AG04449 (cell line): ENCODE data around the gene SMG6.

Experiments
- CTCF ChIA-PET: fragments of 350-600 bp; formaldehyde crosslinking; extraction: SDS; loops from one replicate; lab custom pipeline; 2021; ENCODE audit warnings: antibody characterized with exemption; lab: Yijun Ruan, JAX
- POLR2A ChIA-PET: fragments of 400-600, 350-600 bp; formaldehyde crosslinking; extraction: SDS; loops from one replicate; lab custom pipeline; 2020; ENCODE audit warnings: antibody characterized with exemption, inconsistent platforms; lab: Yijun Ruan, JAX
- DNase-seq: peaks from one replicate; pipeline ENCODE4 v3.0.0-alpha.2; 2010; ENCODE audit warnings: low read depth, low spot score
- H3K4me3 ChIP-seq: 2 replicates; pipeline ENCODE4 v1.5.1; 2011; ENCODE audit warnings: low read depth, mild to moderate bottlenecking, control low read depth, low read length
- CTCF ChIP-seq: IDR thresholded peaks from one replicate; pipeline ENCODE4 v1.5.1; 2011; ENCODE audit warnings: mild to moderate bottlenecking, moderate library complexity, low read length, control low read depth, inconsistent platforms; ENCODE audit not compliant: insufficient read depth; ENCODE audit errors: missing control alignments

Gene SMG6

GRCh38 chr17:2111691-2112090 is 191.9 kb downstream of the SMG6 start:
- ChIA-PET CTCF (interaction anchor here (1.1 to 3.7 kb wide), 4 partner anchors 10 to 21 kb away, joined by 3 to 15 read pairs (median 4); no protein-coding TSS in a partner anchor), POLR2A (interaction anchor here (1.0 kb wide), 1 partner anchor 25 kb away, joined by 3 read pairs; no protein-coding TSS in a partner anchor)
- no peak overlapping the region for H3K4me3 ChIP-seq
- peak; percentile 90 for DNase-seq
- no peak for TF ChIP-seq CTCF

GRCh38 chr17:2110436-2110835 is 193.1 kb downstream of the SMG6 start:
- no peak for DNase-seq
- POLR2A ChIA-PET, result no interaction called here
- H3K4me3 ChIP-seq, result no peak overlapping the region
- CTCF ChIA-PET, result interaction anchor here (1.0 to 3.7 kb wide), 6 partner anchors 11 to 56 kb away, joined by 3 to 15 read pairs (median 4); no protein-coding TSS in a partner anchor
- no peak for TF ChIP-seq CTCF

GRCh38 chr17:2108170-2108569 is 195.4 kb downstream of the SMG6 start:
- ChIA-PET POLR2A (no interaction called here), CTCF (interaction anchor here (0.8 to 1.4 kb wide), 2 partner anchors 14 to 15 kb away, joined by 3 to 4 read pairs; no protein-coding TSS in a partner anchor)
- H3K4me3 ChIP-seq, result no peak overlapping the region
- no peak for TF ChIP-seq CTCF
- DNase-seq, result no peak

GRCh38 chr17:2107506-2107905 is 196.1 kb downstream of the SMG6 start:
- H3K4me3 ChIP-seq, result no peak overlapping the region
- TF ChIP-seq CTCF, result no peak
- no peak for DNase-seq
- CTCF ChIA-PET, result interaction anchor here (0.8 to 1.8 kb wide), 3 partner anchors 13 to 16 kb away, joined by 3 to 4 read pairs (median 4); no protein-coding TSS in a partner anchor
- POLR2A ChIA-PET, result no interaction called here

- no peak overlapping the region for H3K4me3 ChIP-seq
- TF ChIP-seq CTCF, result no peak
- no peak for DNase-seq
- POLR2A ChIA-PET, result no interaction called here
- CTCF ChIA-PET, result interaction anchor here (0.8 to 4.4 kb wide), 4 partner anchors 13 to 16 kb away, joined by 3 to 34 read pairs (median 4); no protein-coding TSS in a partner anchor
Measured at GRCh38 chr17:2107050-2107449, 196.5 kb downstream of the SMG6 start.

GRCh38 chr17:2106308-2106955 is 197.2 kb downstream of the SMG6 start:
- POLR2A ChIA-PET, result no interaction called here
- DNase-seq, result no peak
- TF ChIP-seq CTCF, result no peak
- CTCF ChIA-PET, result interaction anchor here (0.6 to 5.4 kb wide), 4 partner anchors 12 to 138 kb away, joined by 3 to 34 read pairs (median 12); no protein-coding TSS in a partner anchor
- H3K4me3 ChIP-seq, result no peak overlapping the region
